CD4-positive, alpha-beta T cell treated with Interleukin-4 for 1 hour (primary cell): ENCODE results near the gene PTPRG.
"Not testable (repeated sequence)": the region's sequence is repeated elsewhere in the genome, so short reads cannot be mapped to it uniquely, and the experiment has no call there.

Source experiments
- DNase-seq, 2 donors: peaks; one replicate each; pipeline ENCODE4 v3.0.0-alpha.2; 2020 to 2022

The PTPRG gene

DNA sequence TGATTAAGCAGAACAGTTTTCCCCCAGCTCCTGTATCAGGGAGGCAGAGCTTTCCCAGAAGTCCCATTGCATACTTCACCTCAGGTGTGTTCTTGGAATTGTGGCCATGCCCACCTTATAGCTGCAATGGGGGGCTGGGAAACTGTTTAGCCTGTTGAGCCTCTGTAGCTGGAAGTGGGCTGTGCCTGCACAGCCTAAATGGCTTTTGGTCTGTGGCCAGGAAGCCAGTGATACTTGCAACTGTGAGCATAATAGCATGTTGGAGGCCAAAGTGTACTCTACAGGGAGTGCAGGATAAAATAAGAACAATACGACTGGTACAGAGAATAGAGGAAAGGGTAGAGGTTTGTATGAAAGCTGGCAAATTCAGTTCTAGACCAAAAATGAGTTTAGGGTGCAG is 248.5 kb downstream of the PTPRG start:
- no peak for DNase-seq

DNA sequence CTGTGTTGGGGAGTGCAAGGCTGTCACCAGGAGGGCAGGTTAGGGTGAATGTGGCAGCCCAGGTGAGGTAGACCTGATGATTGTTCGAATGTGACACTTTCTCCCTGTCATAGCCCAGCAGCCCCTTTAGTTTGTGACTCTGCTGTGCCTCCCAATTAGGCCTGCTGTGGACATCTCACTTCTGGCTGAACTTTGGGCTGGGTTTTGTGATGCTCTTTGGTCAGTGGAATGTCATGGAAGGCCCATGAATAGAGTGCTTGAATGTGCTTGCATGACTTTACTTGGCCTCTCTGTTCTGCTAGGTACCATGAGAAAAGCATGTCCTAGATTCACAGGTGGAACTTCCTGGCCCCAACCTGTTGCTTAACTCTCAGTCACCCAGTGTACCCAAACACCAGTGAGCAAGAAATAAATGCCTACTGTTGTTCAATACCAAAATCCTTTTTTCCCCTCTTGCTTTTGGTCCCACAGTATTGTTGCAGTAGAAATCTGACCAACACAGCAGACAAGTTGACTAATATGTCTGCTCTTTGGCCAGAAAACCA is 249.7 kb downstream of the PTPRG start:
- no peak for DNase-seq

- no peak for DNase-seq
These were observed 250.3 kb downstream of the PTPRG start for GRCh38 chr3:61811652-61812051.

DNA sequence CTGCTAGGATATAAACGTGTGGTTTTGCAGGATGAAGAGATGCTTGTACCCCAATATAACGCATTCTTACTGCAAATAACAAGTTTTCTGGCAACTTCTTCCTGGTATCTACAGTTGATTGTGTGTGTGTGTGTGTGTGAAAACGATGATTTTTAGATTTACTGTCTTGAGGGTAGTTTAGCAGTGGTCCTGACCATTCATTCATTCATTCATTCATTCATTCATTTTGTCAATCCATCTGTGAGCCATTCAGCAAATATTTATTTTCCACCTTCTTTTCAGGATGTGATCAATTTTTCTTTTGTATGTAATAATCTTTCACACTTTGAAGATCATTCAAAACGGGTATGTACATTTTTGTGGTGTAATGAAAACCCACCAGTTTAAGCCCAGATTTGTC is 250.7 kb downstream of the PTPRG start:
- no peak for DNase-seq

DNA sequence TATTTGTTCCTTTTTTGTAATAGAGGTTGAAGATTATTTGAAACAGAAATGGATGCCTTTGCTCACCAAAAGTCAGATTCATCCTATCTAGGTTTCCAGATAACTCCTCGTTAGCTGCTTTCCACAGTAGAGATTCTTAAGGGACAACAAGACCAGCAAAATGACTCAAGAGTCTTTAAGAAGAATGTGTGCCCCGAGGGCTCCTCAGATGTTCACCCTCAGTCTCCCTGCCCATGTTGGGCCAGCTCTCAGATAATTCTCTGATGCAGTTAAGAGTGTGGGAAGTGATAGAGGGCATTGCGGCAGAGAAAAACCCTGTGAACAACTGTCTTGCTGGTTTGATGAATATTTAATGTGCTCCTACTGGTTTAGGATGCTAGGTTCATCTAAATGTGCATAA is 251.1 kb downstream of the PTPRG start:
- DNase-seq = no peak

GRCh38 chr3:61813636-61814035 is 252.3 kb downstream of the PTPRG start:
- DNase-seq = no peak

DNA sequence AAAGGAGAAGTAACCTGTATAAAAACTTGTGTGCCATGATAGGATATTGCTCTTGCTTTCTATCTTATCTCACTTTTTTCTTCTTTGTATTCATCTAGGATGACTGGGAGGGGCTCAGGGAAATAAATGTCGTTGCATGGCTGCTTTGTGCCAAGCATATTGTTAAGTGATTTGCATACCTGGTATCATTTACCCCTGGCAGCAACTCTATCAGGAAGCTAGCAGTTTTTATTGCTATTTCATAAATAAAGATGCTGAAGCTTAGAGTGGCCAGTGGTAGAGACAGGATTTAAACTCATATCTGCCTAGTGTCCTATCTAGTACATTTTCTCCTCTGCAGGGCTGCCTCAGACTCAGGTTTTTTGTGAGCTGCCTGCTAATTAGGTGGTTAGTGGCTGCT is 253.3 kb downstream of the PTPRG start:
- DNase-seq = no peak

DNA sequence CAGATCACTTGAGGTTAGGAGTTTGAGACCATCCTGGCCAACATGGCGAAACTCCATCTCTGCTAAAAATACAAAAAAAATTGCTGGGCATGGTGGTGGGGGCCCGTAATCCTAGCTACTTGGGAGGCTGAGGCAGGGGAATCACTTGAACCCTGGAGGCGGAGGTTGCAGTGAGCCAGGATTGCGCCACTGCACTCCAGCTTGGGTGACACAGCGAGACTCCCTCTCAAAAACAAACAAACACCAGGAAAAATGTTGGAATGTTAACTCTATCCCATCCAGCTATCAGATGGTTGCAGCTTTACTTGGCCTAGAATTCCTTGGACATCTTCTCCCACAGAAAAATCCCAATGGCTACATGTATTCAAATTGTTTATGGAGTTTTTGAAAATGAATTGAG is 254.9 kb downstream of the PTPRG start:
- not testable (repeated sequence) for DNase-seq

GRCh38 chr3:61819861-61820260 is 258.5 kb downstream of the PTPRG start:
- DNase-seq = no peak

- DNase-seq = no peak
These were observed 259.1 kb downstream of the PTPRG start for GRCh38 chr3:61820306-61820992.

- no peak for DNase-seq
These were observed 260.5 kb downstream of the PTPRG start for GRCh38 chr3:61821823-61822251.

- no peak for DNase-seq
These were observed 261.2 kb downstream of the PTPRG start for GRCh38 chr3:61822588-61822987.

DNA sequence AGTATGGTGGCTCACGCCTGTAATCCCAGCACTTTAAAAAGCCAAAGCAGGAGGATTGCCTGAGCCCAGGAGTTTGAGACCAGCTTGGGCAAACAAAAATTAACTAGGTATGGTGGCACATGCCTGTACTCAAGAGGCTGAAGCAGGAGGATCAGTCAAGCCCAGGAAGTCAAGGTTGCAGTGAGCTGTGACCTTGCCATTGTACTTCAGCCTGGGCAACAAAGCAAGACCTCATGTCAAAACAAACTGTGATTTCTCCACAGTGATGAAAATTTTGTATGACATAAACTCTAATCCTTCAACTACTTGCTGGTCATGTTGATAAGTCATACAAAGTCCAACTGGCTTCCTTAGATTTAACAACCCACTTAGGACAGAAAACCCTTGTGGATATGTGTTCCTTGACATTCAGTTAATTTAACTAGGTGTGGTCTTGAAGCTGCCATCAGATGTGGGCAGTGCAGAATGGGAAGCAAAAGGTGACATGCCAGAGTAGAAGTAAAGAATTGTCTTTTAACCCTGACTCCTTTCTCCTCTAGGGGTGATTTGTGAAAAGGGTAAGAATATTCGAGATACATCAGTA is 263.3 kb downstream of the PTPRG start:
- no peak for DNase-seq

DNA sequence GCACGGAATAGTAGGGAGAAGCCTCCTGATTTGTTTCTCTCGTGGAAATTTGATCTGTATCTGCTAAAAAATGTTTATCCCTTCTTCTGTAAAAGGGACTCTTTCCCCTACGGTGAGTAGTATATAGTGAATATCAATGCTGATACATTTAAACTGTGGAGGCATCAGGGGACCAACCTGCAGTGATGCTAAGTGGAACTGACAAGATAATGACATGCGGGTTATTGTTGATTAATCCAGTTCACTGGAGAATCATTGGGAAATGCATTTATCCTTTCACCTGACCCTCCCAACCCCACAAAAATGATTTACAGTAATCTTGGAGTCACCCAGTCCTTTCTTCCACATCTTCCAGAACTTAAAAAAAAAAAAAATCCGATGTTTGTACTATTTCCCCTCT is 264.8 kb downstream of the PTPRG start:
- no peak for DNase-seq

DNA sequence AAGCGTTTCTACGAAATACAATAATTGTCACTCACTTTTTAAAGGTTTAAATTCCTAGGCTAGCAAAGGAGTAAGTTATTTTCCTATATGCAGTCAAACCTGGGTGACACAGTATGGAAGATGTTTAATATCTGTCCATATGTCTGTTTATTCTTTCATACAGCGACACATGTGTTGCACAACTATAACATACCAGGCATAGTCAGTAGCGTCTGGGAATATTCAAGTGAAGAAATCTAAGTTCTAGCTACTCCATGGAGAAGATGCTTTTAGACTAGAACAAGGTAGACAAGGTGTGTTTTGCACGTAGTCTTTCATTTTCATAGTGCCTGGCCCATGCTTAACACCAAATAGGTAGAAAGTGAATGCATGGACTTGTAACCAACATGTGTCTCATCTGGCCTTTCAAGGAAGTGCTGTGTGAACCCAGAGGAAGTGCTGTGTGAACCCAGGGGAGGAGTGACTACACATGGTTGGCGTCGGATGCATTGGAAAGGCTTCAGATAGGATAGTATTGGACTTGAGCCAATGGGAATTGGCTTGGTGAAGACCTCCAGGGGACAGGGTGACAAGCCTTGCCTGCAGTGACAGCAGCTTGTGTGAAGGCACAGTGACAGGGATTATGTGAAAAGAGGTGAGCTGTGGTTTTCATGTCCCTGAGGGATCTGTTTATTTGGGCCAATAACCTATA is 267.0 kb downstream of the PTPRG start:
- DNase-seq = no peak

DNA sequence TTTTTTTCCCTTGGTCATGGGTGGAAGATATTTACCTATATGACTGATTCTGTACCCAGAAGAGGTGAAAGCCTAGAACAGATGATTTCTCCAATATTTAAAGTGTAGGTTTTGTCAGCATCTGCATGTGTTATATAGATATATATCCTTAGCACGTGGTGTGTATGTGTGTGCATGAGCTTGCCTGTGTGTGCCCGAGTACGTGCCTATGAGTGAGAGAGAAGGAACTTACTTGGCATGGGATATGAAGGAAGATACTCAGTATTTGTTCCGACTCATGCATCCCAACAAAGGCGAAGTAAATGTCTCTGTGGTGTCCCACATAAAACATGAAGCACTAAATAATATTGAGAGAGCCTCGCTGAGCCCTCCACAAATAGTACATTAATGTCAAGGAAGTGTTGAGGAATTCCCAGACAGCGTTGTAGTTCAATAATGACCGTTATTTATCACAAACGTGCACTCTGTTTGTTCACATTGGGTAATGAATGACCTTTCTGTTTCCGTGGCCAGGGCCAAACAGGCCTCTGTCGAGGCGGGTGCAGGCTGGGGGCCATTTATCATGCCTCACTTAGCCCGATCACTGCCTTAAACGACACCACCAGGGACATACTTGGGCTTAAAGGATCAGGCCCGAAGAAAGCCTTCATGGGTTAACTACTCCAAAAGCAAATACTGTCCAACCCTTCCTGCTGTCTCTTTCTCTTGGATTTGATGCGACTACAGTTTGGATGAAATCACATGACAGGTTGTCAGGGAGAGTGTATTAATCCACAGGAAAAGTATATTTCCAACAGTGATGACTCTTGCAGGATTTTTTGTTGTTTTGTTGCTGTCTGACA is 267.7 kb downstream of the PTPRG start:
- DNase-seq = no peak

DNA sequence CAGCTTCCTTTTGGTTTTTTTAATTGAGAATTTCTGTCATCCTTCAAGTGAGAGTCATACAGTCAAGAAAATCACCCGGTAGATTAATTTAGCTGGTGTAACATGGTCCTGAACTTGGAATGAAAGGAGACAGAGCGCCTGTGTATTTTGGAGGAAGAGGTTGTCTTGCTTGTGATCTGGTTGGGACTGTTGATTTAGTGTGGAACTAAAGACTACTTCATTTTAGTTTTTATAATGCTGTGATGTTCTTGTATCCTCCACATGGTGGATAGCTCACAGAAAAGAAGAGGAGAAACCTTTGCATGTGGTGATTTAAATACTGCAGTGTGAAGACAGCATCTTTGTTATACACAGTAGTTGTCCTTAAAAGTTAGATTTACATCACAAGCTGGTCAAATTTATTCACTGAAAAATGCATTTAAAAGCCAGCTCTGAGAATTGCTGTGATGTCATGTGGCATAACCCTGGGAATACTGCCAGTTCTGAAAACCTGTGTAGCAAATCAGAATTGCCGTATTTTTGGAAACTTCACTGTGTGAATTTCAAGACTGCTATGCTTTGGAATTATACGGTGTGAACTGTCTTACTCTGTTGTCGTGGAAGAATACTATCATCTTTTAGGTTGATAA is 268.5 kb downstream of the PTPRG start:
- no peak for DNase-seq

- DNase-seq = no peak
These were observed 270.6 kb downstream of the PTPRG start for GRCh38 chr3:61831973-61832372.

- DNase-seq = no peak
These were observed 271.2 kb downstream of the PTPRG start for GRCh38 chr3:61832375-61833229.

- DNase-seq = no peak
These were observed 277.9 kb downstream of the PTPRG start for GRCh38 chr3:61839256-61839655.

DNA sequence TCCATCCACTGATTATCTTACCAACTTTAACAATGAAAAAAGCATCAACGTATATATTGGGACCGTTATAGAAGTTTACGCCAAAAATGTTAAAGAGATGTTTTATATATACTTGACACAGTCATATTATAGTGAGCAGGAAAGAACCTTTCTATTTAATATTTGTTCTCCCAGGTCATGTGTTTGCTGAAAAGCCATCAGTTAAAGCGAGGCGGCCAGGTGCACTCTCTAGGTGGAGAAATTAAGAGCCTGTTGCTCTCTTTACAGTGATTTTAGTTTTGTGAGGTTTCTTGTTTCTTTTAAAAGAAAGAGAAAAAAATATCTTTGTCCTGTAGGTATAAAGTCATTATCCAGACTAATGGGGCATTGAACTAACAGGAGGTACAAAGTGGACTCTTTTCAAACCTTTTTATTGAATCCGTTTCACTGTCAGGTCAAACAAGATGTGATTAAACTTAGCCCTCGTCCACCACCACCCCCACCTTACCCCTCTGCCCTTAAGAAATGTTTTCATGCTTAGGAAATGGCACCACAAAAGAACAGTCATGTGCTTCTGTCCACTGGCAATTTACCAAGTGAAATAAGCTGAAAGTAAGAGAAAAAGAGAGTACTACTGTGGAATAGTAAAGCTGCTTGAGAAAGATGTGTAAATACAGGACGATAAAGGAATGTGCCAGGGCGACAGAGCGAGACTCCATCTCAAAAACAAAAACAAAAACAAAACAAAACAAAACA is 279.9 kb downstream of the PTPRG start:
- DNase-seq = no peak
